Placental epithelial cell (primary cell): Measurements from ENCODE around the gene RBM38. TPM values are rescaled to one million over a fixed set of nuclear protein-coding genes. Genes with fewer than 3 reads are reported as not detected.

Experiments
- total RNA-seq: library from RNA; depleted of rRNA; stranded (reverse); fragments of >200 nt; gene quantifications from 2 replicates; pipeline ENCODE4 v1.2.3, GENCODE V29; 2012

Gene RBM38
- 3.5 and 6.4 TPM in 2 replicates for total RNA-seq

GRCh38 chr20:57390604-57391438 is at the start of gene RBM38:
Gene RBM38, plus strand, starts transcription at chr20:57391396. Its CDS starts 186 bp downstream, at chr20:57391582.

GRCh38 chr20:57351042-57351783 is 40.0 kb upstream of the RBM38 start, which contains the start of gene RAE1:
Gene RAE1, plus strand, starts transcription at chr20:57351255. Its CDS starts 2,784 bp downstream, at chr20:57354039.

Other genes starting within 250 kb of the RBM38 start
- 0.11 TPM in 1 of 2 replicates, not detected in the other for gene BMP7, start 124.8 kb upstream of the RBM38 start, total RNA-seq
- gene SPO11, start 61.6 kb upstream of the RBM38 start, total RNA-seq, result not detected in 2 replicates
- gene RAE1, start 40.1 kb upstream of the RBM38 start, total RNA-seq, result 25.1 and 29.2 TPM in 2 replicates
- gene CTCFL, start 133.7 kb downstream of the RBM38 start, total RNA-seq, result under 0.01 TPM in 1 of 2 replicates, not detected in the other
- not detected in 2 replicates for gene PCK1, start 169.7 kb downstream of the RBM38 start, total RNA-seq
- gene ZBP1, start 229.0 kb downstream of the RBM38 start, total RNA-seq, result 0.22 TPM in 1 of 2 replicates, not detected in the other